Panc1 (cell line): ENCODE data around the gene GARRE1. TPM values are rescaled to one million over a fixed set of nuclear protein-coding genes. Genes with fewer than 3 reads are reported as not detected.

Experiments used
- ATAC-seq: fragments of 200-7000 bp; cut with Tn5 transposase; 2 replicates; pipeline ENCODE4 v1.9.1; 2020; ENCODE audit warnings: mild to moderate bottlenecking, moderate library complexity
- BruUV-seq: library from RNA; stranded (reverse); fragments of 400-500 nt; replicated peaks from 2 replicates; lab custom pipeline; 2021; lab: Mats Ljungman, UMichigan
- CTCF ChIA-PET: fragments of 300-600 bp; sonication (Branson Sonifier 250); formaldehyde crosslinking; loops from one replicate; lab custom pipeline; 2022; ENCODE audit warnings: antibody characterized with exemption; lab: Charles Lee
- POLR2A ChIA-PET: fragments of 300-600 bp; sonication (Branson Sonifier 250); formaldehyde crosslinking; loops from one replicate; lab custom pipeline; 2022; ENCODE audit warnings: antibody characterized with exemption; lab: Charles Lee
- DNase-seq: peaks from one replicate; pipeline ENCODE4 v3.0.0-alpha.2; 2010; ENCODE audit warnings: low read depth, low spot score
- H3K27ac ChIP-seq: 2 replicates; pipeline ENCODE4 v1.5.1; 2011; ENCODE audit warnings: mild to moderate bottlenecking, low read length, inconsistent platforms
- H3K27me3 ChIP-seq: fragments of 200-500 bp; sonication (Bioruptor generic); 2 replicates; pipeline ENCODE4 v1.6.0; 2014; ENCODE audit warnings: low read length, inconsistent platforms; ENCODE audit not compliant: control insufficient read depth, insufficient read depth
- H3K36me3 ChIP-seq: fragments of 200-500 bp; sonication (Bioruptor generic); 2 replicates; pipeline ENCODE4 v1.5.1; 2014; ENCODE audit warnings: inconsistent platforms, mild to moderate bottlenecking, low read length, moderate library complexity; ENCODE audit not compliant: control insufficient read depth, insufficient read depth
- H3K4me1 ChIP-seq: 2 replicates; pipeline ENCODE4 v1.5.1; 2011; ENCODE audit warnings: inconsistent platforms, mild to moderate bottlenecking, low read length, moderate library complexity; ENCODE audit not compliant: control insufficient read depth, insufficient read depth
- H3K4me3 ChIP-seq, 2 experiments: 2 replicates each; pipeline ENCODE4 v1.5.1; 2011 to 2012; ENCODE audit warnings: low read depth in 2 of 2, low read length in 2 of 2, mild to moderate bottlenecking in 2 of 2, inconsistent platforms in 1 of 2, moderate library complexity in 1 of 2
- H3K9me3 ChIP-seq: fragments of 200-500 bp; sonication (Bioruptor generic); 2 replicates; pipeline ENCODE4 v1.5.1; 2014; ENCODE audit warnings: low read depth, mild to moderate bottlenecking, inconsistent platforms, low read length, moderate library complexity; ENCODE audit not compliant: control insufficient read depth, insufficient read depth
- POLR2AphosphoS5 ChIP-seq: IDR thresholded peaks from 2 replicates; pipeline ENCODE4 v1.6.1; 2012; ENCODE audit warnings: mild to moderate bottlenecking, low read depth, low read length, moderate library complexity
- SIN3A ChIP-seq: IDR thresholded peaks from 2 replicates; pipeline ENCODE4 v1.6.1; 2012; ENCODE audit warnings: low read depth, mild to moderate bottlenecking, low read length, moderate library complexity, borderline replicate concordance; ENCODE audit not compliant: insufficient read depth
- TCF7L2 ChIP-seq: IDR thresholded peaks from 2 replicates; pipeline ENCODE4 v1.6.1; 2011; ENCODE audit warnings: mild to moderate bottlenecking, low read depth, low read length, inconsistent platforms
- in situ Hi-C: cut with HindIII; loops from 2 replicates; pipeline ENCODE4 v1.10.0; 2016; ENCODE audit warnings: low sequenced_read_pairs, low pct_unique_long_range_greater_than_20kb
- intact Hi-C: fragments of 100-400 bp; cut with micrococcal nuclease; formaldehyde crosslinking; loops from one replicate; pipeline ENCODE4 v1.10.0; 2022; ENCODE audit not compliant: unreplicated experiment
- total RNA-seq: library from RNA; stranded (reverse); gene quantifications from one replicate; pipeline ENCODE4 v1.2.1, GENCODE V29; 2021; ENCODE audit not compliant: unreplicated experiment
- TF ChIP-seq, protein P1 (sequence below), 2 experiments: IDR thresholded peaks; 2 replicates each; pipeline ENCODE4 v1.6.1; 2011 to 2012; ENCODE audit warnings: low read depth in 2 of 2, control low read depth in 1 of 2, low read length in 1 of 2, mild to moderate bottlenecking in 1 of 2, moderate library complexity in 1 of 2; ENCODE audit not compliant: insufficient read depth in 1 of 2
- TF ChIP-seq, protein P2 (sequence below): fragments of 450-650 bp; IDR thresholded peaks from 2 replicates; pipeline ENCODE4 v1.5.1; 2017; ENCODE audit warnings: mild to moderate bottlenecking

The GARRE1 gene
- total RNA-seq, 1 experiment from 2014 or later: 19.7 TPM

DNA sequence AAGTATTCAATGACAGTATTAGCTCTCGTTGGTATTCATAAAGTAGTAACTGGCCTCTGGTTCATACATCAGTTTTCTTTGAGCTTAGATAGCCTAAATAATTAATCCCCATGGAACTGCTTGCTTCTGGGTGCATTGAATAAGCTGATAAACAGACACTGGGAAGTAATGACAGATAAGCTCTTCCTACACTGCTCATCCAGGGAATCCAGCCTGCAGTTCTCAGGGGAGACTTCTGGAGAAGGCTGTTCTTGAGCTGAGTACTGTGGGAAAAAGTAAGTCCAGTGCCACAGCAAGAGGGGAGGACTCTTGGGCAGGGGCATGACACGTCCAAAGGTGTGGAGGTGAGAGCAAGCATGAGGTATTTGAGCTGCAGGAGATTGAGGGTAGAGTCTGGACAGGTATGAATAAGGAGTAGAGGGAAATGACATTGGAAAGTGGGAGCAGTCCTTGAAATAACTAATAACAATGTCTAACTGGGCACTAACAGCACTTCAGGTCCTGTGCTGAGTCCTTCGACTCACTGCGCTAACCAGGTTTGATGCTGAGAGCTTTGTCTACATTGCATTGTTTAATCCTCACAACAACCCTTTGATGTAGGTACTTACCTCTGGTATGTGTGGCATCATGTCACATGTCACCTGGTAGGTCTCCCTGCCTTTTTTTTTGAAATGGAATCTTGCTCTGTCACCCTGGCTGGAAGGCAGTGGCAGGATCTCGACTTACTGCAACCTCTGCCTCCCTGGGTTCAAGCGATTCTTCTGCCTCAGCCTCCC, 7.2 kb downstream of the GARRE1 start:
- H3K36me3 ChIP-seq: no peaks in the 10 kb centered on the region
- H3K4me3 ChIP-seq: no peak overlapping the region
- no peaks in the 10 kb centered on the region for H3K9me3 ChIP-seq
- TF ChIP-seq, protein P1, sequence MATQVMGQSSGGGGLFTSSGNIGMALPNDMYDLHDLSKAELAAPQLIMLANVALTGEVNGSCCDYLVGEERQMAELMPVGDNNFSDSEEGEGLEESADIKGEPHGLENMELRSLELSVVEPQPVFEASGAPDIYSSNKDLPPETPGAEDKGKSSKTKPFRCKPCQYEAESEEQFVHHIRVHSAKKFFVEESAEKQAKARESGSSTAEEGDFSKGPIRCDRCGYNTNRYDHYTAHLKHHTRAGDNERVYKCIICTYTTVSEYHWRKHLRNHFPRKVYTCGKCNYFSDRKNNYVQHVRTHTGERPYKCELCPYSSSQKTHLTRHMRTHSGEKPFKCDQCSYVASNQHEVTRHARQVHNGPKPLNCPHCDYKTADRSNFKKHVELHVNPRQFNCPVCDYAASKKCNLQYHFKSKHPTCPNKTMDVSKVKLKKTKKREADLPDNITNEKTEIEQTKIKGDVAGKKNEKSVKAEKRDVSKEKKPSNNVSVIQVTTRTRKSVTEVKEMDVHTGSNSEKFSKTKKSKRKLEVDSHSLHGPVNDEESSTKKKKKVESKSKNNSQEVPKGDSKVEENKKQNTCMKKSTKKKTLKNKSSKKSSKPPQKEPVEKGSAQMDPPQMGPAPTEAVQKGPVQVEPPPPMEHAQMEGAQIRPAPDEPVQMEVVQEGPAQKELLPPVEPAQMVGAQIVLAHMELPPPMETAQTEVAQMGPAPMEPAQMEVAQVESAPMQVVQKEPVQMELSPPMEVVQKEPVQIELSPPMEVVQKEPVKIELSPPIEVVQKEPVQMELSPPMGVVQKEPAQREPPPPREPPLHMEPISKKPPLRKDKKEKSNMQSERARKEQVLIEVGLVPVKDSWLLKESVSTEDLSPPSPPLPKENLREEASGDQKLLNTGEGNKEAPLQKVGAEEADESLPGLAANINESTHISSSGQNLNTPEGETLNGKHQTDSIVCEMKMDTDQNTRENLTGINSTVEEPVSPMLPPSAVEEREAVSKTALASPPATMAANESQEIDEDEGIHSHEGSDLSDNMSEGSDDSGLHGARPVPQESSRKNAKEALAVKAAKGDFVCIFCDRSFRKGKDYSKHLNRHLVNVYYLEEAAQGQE (IDR thresholded peaks at IDR 0.05; ENCODE audit: insufficient read depth in 1 of 2, low read depth in 2 of 2, low read length in 1 of 2): no peak
- TF ChIP-seq POLR2AphosphoS5 (no peak), SIN3A (no peak), TCF7L2 (no peak)
- TF ChIP-seq, protein P2, sequence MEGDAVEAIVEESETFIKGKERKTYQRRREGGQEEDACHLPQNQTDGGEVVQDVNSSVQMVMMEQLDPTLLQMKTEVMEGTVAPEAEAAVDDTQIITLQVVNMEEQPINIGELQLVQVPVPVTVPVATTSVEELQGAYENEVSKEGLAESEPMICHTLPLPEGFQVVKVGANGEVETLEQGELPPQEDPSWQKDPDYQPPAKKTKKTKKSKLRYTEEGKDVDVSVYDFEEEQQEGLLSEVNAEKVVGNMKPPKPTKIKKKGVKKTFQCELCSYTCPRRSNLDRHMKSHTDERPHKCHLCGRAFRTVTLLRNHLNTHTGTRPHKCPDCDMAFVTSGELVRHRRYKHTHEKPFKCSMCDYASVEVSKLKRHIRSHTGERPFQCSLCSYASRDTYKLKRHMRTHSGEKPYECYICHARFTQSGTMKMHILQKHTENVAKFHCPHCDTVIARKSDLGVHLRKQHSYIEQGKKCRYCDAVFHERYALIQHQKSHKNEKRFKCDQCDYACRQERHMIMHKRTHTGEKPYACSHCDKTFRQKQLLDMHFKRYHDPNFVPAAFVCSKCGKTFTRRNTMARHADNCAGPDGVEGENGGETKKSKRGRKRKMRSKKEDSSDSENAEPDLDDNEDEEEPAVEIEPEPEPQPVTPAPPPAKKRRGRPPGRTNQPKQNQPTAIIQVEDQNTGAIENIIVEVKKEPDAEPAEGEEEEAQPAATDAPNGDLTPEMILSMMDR: no peak
- in situ Hi-C loops: no loop called here
- CTCF ChIA-PET: interaction anchor here (0.6 kb wide), 1 partner anchor 140 kb away, joined by 3 read pairs; no protein-coding TSS in a partner anchor
- peaks cover 21% of the 10 kb centered on the region for H3K4me1 ChIP-seq
- intact Hi-C loops: no loop called here
- DNase-seq (no peak), ATAC-seq (no peak)
- POLR2A ChIA-PET: no interaction called here
- no TSS peak for BruUV-seq
- H3K27ac ChIP-seq: no peak overlapping the region
- no peaks in the 10 kb centered on the region for H3K27me3 ChIP-seq

DNA sequence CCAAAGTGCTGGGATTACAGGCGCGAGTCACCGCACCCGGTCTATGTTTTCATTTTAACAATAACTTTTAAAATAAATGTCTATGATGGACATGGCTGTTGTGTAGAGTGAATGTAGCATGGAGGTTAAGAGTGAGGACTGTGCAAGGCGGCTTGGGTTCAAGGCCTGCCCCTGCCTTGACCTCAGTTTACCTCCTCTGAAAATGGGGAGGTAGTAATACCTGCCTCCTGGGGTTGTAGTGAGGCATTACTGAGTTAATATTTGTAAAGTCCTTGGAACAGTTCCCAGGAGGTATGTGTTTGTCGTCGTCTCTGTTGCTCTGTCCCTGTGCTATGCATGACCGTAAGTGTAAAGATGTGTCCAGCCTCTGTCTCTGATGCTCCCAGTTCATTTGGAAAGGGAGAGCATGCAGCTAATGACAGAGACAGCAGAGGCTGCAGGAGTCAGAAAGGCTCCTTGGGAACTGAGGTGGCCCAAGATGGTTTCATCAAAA, 9.4 kb downstream of the GARRE1 start:
- ATAC-seq: no peak
- no peaks in the 10 kb centered on the region for H3K27me3 ChIP-seq
- H3K9me3 ChIP-seq: no peaks in the 10 kb centered on the region
- no TSS peak for BruUV-seq
- TF ChIP-seq SIN3A: no peak
- no peak for TF ChIP-seq TCF7L2
- TF ChIP-seq, protein P2: no peak
- no peak for TF ChIP-seq POLR2AphosphoS5
- TF ChIP-seq, protein P1 (IDR thresholded peaks at IDR 0.05; ENCODE audit: insufficient read depth in 1 of 2, low read depth in 2 of 2, low read length in 1 of 2): no peak
- DNase-seq: no peak
- CTCF ChIA-PET: interaction anchor here (0.6 kb wide), 1 partner anchor 1431 kb away, joined by 3 read pairs; no protein-coding TSS in a partner anchor
- peaks cover 19% of the 10 kb centered on the region for H3K4me1 ChIP-seq
- intact Hi-C loops (no loop called here), in situ Hi-C loops (no loop called here)
- no peak overlapping the region for H3K4me3 ChIP-seq
- H3K36me3 ChIP-seq: no peaks in the 10 kb centered on the region
- no peak overlapping the region for H3K27ac ChIP-seq
- POLR2A ChIA-PET: no interaction called here
